ENCODE measurements around the gene VSTM1.
"Not testable (repeated sequence)": the region's sequence is repeated elsewhere in the genome, so short reads cannot be mapped to it uniquely, and the experiment has no call there.

The VSTM1 gene

GRCh38 chr19:54105796-54106195 lies 42.1 kb upstream of the VSTM1 start:
- H3K27ac ChIP-seq, result no peak overlapping the region
- H3K9me3 ChIP-seq, result no peaks in the 10 kb centered on the region
- H3K36me3 ChIP-seq, result peaks cover 53% of the 10 kb centered on the region
- TF ChIP-seq, protein P1, sequence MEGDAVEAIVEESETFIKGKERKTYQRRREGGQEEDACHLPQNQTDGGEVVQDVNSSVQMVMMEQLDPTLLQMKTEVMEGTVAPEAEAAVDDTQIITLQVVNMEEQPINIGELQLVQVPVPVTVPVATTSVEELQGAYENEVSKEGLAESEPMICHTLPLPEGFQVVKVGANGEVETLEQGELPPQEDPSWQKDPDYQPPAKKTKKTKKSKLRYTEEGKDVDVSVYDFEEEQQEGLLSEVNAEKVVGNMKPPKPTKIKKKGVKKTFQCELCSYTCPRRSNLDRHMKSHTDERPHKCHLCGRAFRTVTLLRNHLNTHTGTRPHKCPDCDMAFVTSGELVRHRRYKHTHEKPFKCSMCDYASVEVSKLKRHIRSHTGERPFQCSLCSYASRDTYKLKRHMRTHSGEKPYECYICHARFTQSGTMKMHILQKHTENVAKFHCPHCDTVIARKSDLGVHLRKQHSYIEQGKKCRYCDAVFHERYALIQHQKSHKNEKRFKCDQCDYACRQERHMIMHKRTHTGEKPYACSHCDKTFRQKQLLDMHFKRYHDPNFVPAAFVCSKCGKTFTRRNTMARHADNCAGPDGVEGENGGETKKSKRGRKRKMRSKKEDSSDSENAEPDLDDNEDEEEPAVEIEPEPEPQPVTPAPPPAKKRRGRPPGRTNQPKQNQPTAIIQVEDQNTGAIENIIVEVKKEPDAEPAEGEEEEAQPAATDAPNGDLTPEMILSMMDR (IDR thresholded peaks at IDR 0.05), result no peak
- H3K27me3 ChIP-seq, result no peaks in the 10 kb centered on the region
- H3K4me1 ChIP-seq (ENCODE audit: control insufficient read depth in 1 of 2, insufficient read depth in 1 of 2, low read depth in 1 of 2, low read length in 1 of 2), result peaks cover 25% of the 10 kb centered on the region in 2 experiments
- no peak overlapping the region for H3K4me3 ChIP-seq (ENCODE audit: low read depth in 1 of 2, low read length in 1 of 2)

- peaks cover 46% of the 10 kb centered on the region for H3K36me3 ChIP-seq
These were observed 41.5 kb upstream of the VSTM1 start for GRCh38 chr19:54104998-54105715.

GRCh38 chr19:54102421-54103169 lies 38.9 kb upstream of the VSTM1 start, which contains the start of gene NDUFA3:
NDUFA3 (plus strand) TSS chr19:54102855; CDS start chr19:54102879, 24 bp downstream.
- Histone ChIP-seq H3K36me3 (peaks cover 21% of the 10 kb centered on the region), H3K9me3 (no peaks in the 10 kb centered on the region), H3K27me3 (no peaks in the 10 kb centered on the region), H3K4me1 (ENCODE audit: control insufficient read depth in 1 of 2, insufficient read depth in 1 of 2, low read depth in 1 of 2, low read length in 1 of 2) (peaks cover 57% of the 10 kb centered on the region in 2 experiments), H3K27ac (peak within 1 kb of the TSS; percentile 96), H3K4me3 (ENCODE audit: low read depth in 1 of 2, low read length in 1 of 2) (peak within 1 kb of the TSS; percentile 77 to 88)
- TF ChIP-seq, protein P1 (IDR thresholded peaks at IDR 0.05), result peak; percentile 40

More at GRCh38 chr19:54104998-54105715, 41.5 kb upstream of the VSTM1 start:
- Histone ChIP-seq H3K4me3 (ENCODE audit: low read depth in 1 of 2, low read length in 1 of 2) (no peak overlapping the region), H3K27ac (no peak overlapping the region), H3K27me3 (no peaks in the 10 kb centered on the region), H3K9me3 (no peaks in the 10 kb centered on the region), H3K4me1 (ENCODE audit: control insufficient read depth in 1 of 2, insufficient read depth in 1 of 2, low read depth in 1 of 2, low read length in 1 of 2) (peaks cover 31 to 32% of the 10 kb centered on the region in 2 experiments)
- TF ChIP-seq, protein P1 (IDR thresholded peaks at IDR 0.05), result no peak

GRCh38 chr19:54100561-54100960 lies 36.9 kb upstream of the VSTM1 start, which contains the start of gene OSCAR:
OSCAR (minus strand) TSS chr19:54100803; CDS start chr19:54100792, 11 bp downstream.
- Histone ChIP-seq H3K9me3 (no peaks in the 10 kb centered on the region), H3K27me3 (no peaks in the 10 kb centered on the region), H3K27ac (peak within 1 kb of the TSS; percentile 96), H3K4me3 (ENCODE audit: low read depth in 1 of 2, low read length in 1 of 2) (peak within 1 kb of the TSS; percentile 78 to 87), H3K36me3 (peaks cover 7% of the 10 kb centered on the region), H3K4me1 (ENCODE audit: control insufficient read depth in 1 of 2, insufficient read depth in 1 of 2, low read depth in 1 of 2, low read length in 1 of 2) (peaks cover 75 to 78% of the 10 kb centered on the region in 2 experiments)
- TF ChIP-seq, protein P1 (IDR thresholded peaks at IDR 0.05), result no peak

DNA sequence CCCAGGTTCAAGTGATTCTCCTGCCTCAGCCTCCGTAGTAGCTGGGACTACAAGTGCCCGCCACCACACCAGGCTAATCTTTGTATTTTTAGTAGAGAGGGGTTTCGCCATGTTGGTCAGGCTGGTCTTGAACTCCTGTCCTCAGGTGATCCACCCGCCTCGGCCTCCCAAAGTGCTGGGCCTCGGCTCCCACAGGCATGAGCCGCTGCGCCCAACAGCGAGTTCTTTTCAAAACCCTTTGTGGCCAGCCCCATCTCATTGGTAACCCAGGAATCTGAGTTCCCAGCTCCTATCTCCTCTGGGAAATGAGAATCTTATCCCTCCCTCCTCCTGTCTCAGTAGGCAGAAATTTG lies 36.2 kb upstream of the VSTM1 start:
- Histone ChIP-seq H3K4me3 (ENCODE audit: low read depth in 1 of 2, low read length in 1 of 2) (peak overlapping the region; percentile 78 to 87), H3K36me3 (peaks cover 11% of the 10 kb centered on the region), H3K27ac (peak overlapping the region; percentile 96), H3K4me1 (ENCODE audit: control insufficient read depth in 1 of 2, insufficient read depth in 1 of 2, low read depth in 1 of 2, low read length in 1 of 2) (peaks cover 82 to 84% of the 10 kb centered on the region in 2 experiments)
- not testable (repeated sequence) for H3K9me3 ChIP-seq, H3K27me3 ChIP-seq
